KOPT-K1 (cell line): Measurements from ENCODE around the gene L2HGDH.

Source experiments
- H3K27ac ChIP-seq: fragments of 200-600 bp; sonication (generic); 2 replicates; pipeline ENCODE4 v1.5.1; 2016; ENCODE audit warnings: antibody characterized with exemption, mild to moderate bottlenecking, low read depth, low read length; ENCODE audit not compliant: poor library complexity, severe bottlenecking
- H3K36me3 ChIP-seq: fragments of 200-600 bp; sonication (generic); 2 replicates; pipeline ENCODE4 v1.5.1; 2017; ENCODE audit warnings: antibody characterized with exemption, mild to moderate bottlenecking, low read length, moderate library complexity; ENCODE audit not compliant: insufficient read depth
- H3K9me3 ChIP-seq: fragments of 200-600 bp; sonication (generic); 2 replicates; pipeline ENCODE4 v1.5.1; 2017; ENCODE audit warnings: antibody characterized with exemption, low read length, mild to moderate bottlenecking; ENCODE audit not compliant: insufficient read depth, poor library complexity, severe bottlenecking

The L2HGDH gene

DNA sequence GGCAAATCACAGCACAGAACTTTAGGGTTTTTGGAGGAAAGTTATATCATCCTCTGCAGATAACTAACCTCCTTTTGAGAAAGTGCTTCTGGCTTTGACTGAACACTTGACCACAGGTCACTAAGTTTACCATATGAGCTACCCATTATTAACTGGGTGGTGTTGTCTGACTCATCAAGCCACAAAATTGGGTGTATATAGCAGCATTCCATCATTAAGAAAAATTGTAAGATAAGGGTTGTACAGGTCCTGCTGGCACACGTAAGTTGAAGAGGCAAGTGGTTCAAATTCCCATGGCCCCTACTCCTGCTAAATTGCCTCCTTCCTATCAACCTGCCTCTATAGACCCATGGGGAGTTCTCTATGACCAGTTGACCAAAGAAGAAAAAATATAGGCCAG is 39.5 kb downstream of the L2HGDH start:
- Histone ChIP-seq H3K9me3 (no peaks in the 10 kb centered on the region), H3K36me3 (peaks cover 24% of the 10 kb centered on the region; the same call in 1 of the 2 replicates), H3K27ac (no peak overlapping the region)

DNA sequence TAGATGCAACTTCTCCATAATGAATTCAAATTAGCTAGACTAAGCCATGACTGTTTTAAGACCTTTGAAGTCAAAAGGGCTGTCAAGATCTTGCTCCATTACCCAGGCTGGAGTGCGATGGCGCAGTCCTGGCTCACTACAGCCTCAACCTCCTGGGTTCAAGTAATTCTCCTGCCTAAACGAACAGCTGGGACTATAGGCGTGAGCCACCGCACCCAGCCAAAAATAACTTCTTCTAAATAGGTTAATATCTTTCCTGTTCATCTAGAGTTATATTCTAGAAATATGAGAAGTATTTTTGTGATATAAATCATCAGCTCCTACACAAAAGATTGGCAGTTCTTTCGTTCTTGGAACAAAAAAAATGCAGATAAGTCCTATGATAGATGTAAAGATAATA is 41.1 kb downstream of the L2HGDH start:
- Histone ChIP-seq H3K9me3 (no peaks in the 10 kb centered on the region), H3K27ac (no peak overlapping the region)

DNA sequence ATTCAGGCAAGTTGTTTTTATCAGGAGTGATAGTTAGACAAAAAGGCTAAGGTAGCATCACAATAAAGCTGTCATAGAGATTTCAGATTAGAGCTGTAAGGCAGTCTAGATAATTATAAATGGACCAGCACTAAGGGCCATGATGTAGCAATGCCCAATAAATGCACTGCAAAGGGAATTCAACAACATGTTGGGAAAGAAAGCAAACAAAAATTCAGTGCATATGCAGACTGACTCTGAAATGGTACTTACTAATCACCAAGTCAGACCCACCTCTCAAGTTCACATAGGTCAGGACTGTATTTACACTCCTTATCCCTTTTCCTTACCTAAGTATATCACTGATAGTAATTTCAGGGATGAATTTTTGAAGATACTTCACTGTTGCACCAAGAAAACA is 47.0 kb downstream of the L2HGDH start:
- Histone ChIP-seq H3K27ac (no peak overlapping the region), H3K36me3 (peaks cover 26% of the 10 kb centered on the region; the same call in 1 of the 2 replicates), H3K9me3 (no peaks in the 10 kb centered on the region)

More for the DNA sequence above, 41.1 kb downstream of the L2HGDH start:
- peaks cover 17% of the 10 kb centered on the region; the same call in 1 of the 2 replicates for H3K36me3 ChIP-seq

DNA sequence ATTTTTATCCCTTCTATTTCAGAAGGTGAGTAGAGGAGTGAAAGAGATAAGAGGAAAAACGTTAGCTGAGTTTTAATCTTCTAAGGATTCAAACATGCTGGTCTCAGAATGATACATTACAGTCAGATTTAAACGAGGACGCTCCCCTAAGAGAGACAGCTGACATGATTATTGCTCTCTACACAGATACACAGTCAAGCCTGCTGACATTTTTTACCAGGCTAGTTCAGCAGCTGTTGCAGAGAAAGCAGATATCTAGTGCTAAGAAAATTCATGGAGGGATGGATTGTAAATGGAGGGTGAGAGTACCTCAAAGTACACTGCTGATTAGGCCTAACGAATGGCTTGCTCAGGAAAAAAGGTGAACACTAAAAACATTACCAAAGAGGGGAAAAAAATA is 48.7 kb downstream of the L2HGDH start:
- peaks cover 18% of the 10 kb centered on the region; the same call in 1 of the 2 replicates for H3K36me3 ChIP-seq
- H3K9me3 ChIP-seq: no peaks in the 10 kb centered on the region
- H3K27ac ChIP-seq: no peak overlapping the region

DNA sequence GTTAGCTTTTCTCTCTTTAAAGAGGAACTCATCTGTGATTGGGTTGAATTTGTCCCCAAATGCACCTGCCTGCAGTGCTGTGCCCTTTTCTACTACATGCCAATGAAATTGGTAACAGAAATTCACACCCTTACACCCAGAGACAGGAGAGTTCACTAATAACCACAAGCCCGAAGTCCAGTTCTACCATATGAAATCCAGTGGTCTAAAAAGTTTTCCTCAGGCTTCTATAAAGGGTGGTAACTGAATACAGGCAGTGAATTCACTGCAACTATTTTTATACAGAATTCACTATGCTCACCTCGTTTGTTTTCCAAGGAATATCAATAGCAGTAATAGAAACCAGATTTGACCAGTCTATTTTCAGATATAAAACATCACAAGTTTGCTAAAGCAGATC is 49.2 kb downstream of the L2HGDH start:
- no peak overlapping the region for H3K27ac ChIP-seq
- peaks cover 16% of the 10 kb centered on the region; the same call in 1 of the 2 replicates for H3K36me3 ChIP-seq
- no peaks in the 10 kb centered on the region for H3K9me3 ChIP-seq

DNA sequence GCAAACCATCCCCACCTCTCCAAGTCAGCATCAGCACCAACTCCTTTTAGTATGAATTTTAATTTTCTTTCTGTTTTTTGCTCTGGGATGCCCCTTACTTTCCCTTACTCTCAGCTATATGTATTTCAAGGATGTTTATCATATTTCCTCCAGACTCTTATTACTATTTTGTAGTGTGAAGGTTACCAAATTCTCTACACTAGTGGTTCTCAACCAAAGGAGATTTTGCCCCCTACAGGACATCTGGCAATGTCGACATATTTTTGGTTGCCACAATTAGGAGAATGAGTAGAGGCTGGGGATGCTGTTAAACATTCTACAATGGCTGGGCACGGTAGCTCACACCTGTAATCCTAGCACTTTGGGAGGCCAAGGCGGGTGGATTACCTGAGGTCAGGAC is 51.5 kb downstream of the L2HGDH start:
- H3K36me3 ChIP-seq: peaks cover 16% of the 10 kb centered on the region; the same call in 1 of the 2 replicates
- no peaks in the 10 kb centered on the region for H3K9me3 ChIP-seq
- no peak overlapping the region for H3K27ac ChIP-seq

DNA sequence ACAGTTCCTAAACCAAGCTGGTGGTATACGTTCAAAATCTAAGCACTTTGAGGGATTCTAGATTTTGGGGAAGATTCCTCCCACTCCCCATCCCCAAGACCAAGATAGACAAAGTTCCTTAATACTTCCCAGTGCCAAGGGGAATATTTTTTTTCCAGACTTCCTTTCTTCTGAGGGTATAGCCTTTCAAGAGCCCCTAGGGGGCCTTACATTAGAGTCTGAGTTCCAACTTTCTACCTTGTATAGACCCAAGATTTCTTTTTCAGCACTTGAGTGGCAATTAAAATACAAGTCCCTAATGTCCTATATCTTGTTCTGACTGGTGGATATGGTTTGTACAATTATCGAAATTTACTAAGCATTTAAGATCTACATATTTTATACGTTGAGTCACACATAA is 52.0 kb downstream of the L2HGDH start:
- Histone ChIP-seq H3K27ac (no peak overlapping the region), H3K9me3 (no peaks in the 10 kb centered on the region), H3K36me3 (peaks cover 16% of the 10 kb centered on the region; the same call in 1 of the 2 replicates)

DNA sequence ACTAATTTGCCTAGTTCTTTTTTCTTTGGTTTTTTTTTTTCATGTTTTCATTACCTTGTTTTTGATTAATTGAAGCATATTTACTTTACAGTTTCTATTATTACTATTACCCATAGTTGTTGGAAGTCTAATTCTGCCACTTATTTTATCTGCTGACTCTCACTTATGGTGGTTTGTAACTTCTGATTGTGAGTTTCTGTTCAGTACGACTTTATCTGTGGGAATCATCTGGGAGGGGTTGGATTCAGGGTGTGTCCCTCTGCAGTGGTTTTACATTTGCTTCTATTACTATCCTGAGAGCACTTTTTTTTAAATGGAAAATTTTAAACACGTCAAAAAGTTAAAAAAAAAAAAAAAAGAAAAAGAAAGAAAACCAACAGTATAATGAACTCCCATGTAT is 54.3 kb downstream of the L2HGDH start:
- Histone ChIP-seq H3K9me3 (no peaks in the 10 kb centered on the region), H3K27ac (no peak overlapping the region), H3K36me3 (peaks cover 2% of the 10 kb centered on the region; the same call in 1 of the 2 replicates)

DNA sequence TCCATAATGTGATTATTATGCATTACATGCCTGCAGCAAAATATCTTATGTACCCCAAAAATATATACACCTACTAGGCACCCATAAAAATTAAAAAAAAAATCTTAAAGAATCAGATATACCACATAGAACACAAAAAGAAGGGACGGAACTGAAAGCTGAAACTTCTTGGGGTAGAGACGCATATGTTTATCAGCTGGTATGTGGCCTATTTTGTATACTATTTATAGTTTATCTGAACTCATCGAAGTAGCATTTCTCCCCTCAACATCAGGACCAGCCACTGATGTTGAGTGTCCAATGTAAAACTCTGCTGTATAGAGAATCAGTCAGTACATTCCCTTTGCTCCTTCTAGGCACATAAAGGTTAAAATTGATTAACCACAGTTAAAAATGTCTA is 57.8 kb downstream of the L2HGDH start:
- H3K9me3 ChIP-seq: no peaks in the 10 kb centered on the region
- H3K27ac ChIP-seq: no peak overlapping the region
- peaks cover 3% of the 10 kb centered on the region; the same call in 1 of the 2 replicates for H3K36me3 ChIP-seq

DNA sequence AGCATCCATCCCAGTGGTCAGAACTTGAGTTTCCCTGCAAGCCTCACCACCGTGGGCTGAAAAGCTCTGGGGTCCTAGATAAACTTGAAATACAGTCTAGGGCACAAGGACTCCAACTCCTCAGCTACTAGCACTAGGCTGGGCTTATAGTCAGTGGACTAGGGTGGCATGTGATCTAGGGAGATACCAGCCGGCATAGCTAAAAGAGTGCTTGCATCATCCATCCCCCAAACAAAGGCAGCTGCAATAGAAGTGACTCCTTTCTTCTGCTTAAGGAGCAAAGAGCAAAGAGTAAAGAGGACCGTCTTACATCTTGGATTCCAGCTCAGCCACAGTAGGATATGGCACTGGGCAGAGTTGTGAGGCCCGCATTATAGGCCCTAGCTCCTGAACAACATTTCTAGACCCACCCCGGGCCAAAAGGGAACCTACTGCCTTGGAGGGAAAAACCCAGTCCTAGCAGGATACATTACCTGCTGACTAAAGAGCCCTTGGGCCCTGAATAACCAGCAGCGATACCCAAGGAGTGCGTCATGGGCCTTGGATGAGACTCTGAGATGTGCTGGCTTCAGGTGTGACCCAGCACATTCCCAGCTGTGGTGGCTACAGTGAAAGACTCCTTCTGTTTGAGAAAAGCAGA is 62.8 kb downstream of the L2HGDH start:
- H3K27ac ChIP-seq: no peak overlapping the region
- H3K9me3 ChIP-seq: no peaks in the 10 kb centered on the region
- H3K36me3 ChIP-seq: peaks cover 12% of the 10 kb centered on the region; the same call in 1 of the 2 replicates

DNA sequence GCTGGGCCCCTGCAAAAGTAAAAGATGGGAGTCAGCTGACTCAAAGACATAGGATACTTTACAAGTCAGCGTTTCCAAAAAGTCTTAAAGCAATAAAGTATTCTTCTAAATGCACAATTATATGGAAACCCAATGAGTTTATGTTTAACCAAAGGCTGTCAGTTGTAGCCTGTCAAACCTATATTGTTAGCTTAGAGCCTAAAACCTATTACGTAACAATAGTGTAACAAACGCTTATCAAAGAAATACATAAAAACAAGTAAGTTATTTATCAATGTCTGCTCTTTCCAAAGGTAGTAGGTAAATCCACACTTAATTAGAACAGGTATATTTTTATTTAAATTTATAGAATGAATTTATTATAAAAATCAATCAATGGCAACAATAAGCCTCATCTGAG is 64.8 kb downstream of the L2HGDH start:
- H3K9me3 ChIP-seq: no peaks in the 10 kb centered on the region
- peaks cover 14% of the 10 kb centered on the region; the same call in 1 of the 2 replicates for H3K36me3 ChIP-seq
- no peak overlapping the region for H3K27ac ChIP-seq

DNA sequence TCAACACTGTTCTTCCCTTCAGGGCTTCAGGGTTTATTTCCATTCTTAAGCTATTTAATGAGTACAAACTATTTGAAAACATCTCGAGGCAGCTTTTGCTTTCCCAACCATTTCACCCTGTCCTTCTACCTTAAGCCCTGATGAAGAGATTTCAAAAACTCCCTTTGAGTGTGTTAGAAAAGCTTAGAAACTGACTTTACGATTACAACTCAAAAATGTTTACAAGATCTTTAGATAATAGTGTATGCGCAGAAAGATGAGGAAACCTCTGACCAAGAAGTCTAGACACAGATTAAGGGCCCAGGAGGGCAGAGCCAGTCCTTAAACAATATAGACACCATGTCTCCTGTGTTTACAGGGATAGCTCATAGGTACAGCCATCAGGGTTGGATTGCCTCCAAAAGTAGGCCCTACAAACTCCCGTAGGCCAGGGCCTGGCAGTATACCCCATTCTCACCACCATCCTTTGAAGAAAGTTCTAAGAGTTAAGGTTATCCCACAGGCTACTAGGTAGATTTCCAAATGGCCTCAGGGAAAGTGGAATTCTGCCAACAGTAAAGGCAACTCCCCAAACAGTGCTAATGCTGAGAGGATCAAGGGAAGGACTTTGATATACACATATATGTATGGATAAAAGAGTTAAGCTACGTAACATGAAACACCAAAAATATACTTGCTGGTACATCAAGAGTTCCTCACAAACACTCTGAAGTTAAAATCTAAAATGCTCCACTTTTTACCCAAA is 69.3 kb downstream of the L2HGDH start:
- Histone ChIP-seq H3K27ac (no peak overlapping the region), H3K9me3 (no peaks in the 10 kb centered on the region), H3K36me3 (peaks cover 5% of the 10 kb centered on the region; the same call in 1 of the 2 replicates)

DNA sequence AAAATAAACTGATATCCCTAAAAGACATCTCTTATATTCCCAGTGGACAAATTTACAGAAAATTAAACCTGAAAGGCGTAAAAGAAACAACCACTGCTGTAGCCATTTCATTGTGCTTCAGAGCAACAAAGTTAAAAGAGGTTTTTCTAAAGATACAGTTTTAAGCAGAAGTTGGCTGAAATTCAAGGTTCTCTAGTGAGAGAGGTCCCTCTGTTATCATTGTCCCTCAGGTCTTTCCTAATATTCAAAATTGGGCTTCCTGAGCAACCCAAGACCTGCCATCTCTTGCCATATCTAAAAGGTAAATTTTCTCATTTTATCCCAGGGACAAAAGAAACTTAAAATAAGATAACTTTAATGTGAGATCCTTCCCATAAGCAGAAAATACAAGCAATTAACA is 69.9 kb downstream of the L2HGDH start:
- H3K27ac ChIP-seq: no peak overlapping the region
- no peaks in the 10 kb centered on the region for H3K9me3 ChIP-seq
- peaks cover 5% of the 10 kb centered on the region; the same call in 1 of the 2 replicates for H3K36me3 ChIP-seq

DNA sequence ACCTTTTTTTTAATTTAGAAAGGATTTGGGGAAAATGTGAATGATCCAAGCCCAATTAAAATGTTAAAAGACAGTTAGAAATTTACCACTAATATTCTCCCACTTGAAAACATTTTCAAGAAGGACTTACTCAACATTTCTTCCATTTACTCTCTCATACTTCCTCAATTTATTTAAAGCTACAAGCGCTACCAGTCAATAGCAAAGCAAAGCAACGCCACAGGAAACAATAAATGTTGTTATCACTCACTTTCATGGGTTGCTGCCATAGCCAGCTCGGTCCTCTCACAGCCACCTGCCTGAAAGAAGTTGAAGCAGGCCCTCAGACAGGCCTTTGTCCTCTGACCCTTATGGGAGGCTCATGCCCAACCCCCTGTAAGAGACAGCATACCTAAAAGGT is 74.6 kb downstream of the L2HGDH start:
- H3K9me3 ChIP-seq: peaks cover 5% of the 10 kb centered on the region
- H3K36me3 ChIP-seq: no peaks in the 10 kb centered on the region
- no peak overlapping the region for H3K27ac ChIP-seq

DNA sequence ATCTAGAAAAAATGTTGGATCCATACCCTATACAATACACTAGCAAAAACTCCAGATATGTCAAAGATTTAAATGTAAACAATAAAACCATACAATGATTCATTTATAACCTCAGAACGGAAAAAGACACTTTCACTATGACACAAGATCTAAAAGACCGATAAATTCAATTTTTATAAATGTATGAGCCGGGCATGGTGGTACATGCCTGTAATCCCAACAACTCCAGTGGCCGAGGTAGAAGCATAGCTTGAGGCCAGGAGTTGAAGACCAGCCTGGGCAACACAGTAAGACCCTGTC is 78.1 kb downstream of the L2HGDH start:
- Histone ChIP-seq H3K9me3 (peaks cover 5% of the 10 kb centered on the region), H3K27ac (no peak overlapping the region)

More for the DNA sequence above, 78.1 kb downstream of the L2HGDH start:
- no peaks in the 10 kb centered on the region for H3K36me3 ChIP-seq
